SK-N-SH (cell line): ENCODE results near the gene CRYM. TPM values are rescaled to one million over a fixed set of nuclear protein-coding genes. Genes with fewer than 3 reads are reported as not detected.

Source experiments
- CTCF ChIA-PET: fragments of 300-600, 350-600 bp; formaldehyde crosslinking; extraction: SDS; loops from one replicate; lab custom pipeline; 2021; lab: Yijun Ruan, JAX
- POLR2A ChIA-PET: fragments of 350-600 bp; sonication (Branson Sonifier 250); formaldehyde crosslinking; extraction: SDS; loops from one replicate; lab custom pipeline; 2020; ENCODE audit warnings: antibody characterized with exemption, inconsistent platforms; lab: Yijun Ruan, JAX
- DNase-seq: peaks from one replicate; pipeline ENCODE4 v3.0.0; 2012
- H2AFZ ChIP-seq: fragments of 200-600 bp; sonication (generic); 2 replicates; pipeline ENCODE4 v1.8.1; 2016; ENCODE audit warnings: antibody characterized with exemption, mild to moderate bottlenecking, low read depth
- H3F3A ChIP-seq: fragments of 200-600 bp; sonication (generic); replicated peaks from 2 replicates; pipeline ENCODE3; 2016; ENCODE audit warnings: antibody characterized with exemption, mild to moderate bottlenecking; ENCODE audit not compliant: insufficient read depth
- H3K27ac ChIP-seq, 2 experiments: fragments of 200-500 bp in 1 of 2; fragments of 200-600 bp in 1 of 2; sonication (Bioruptor generic) in 1 of 2; sonication (generic), shearing (Covaris generic) in 1 of 2; 2 replicates each; pipeline versions ENCODE4 v1.5.1 to v1.6.1; 2014 to 2016; ENCODE audit warnings: low read depth in 2 of 2, inconsistent platforms in 1 of 2, low read length in 1 of 2, mild to moderate bottlenecking in 1 of 2, mixed read lengths in 1 of 2
- H3K27me3 ChIP-seq: fragments of 200-600 bp; sonication (generic), shearing (Covaris generic); 2 replicates; pipeline ENCODE4 v1.6.1; 2016; ENCODE audit warnings: mixed run types; ENCODE audit not compliant: insufficient read depth
- H3K36me3 ChIP-seq, 2 experiments: fragments of 200-500 bp in 1 of 2; fragments of 200-600 bp in 1 of 2; sonication (Bioruptor generic) in 1 of 2; sonication (generic) in 1 of 2; replicated peaks in 1 of 2; 2 replicates each; pipeline versions ENCODE3 to v1.5.1; 2014 to 2016; ENCODE audit warnings: low read length in 1 of 2, mild to moderate bottlenecking in 1 of 2; ENCODE audit not compliant: insufficient read depth in 2 of 2, control insufficient read depth in 1 of 2
- H3K4me1 ChIP-seq, 2 experiments: fragments of 200-500 bp in 1 of 2; fragments of 200-600 bp in 1 of 2; sonication (Bioruptor generic) in 1 of 2; sonication (generic), shearing (Covaris generic) in 1 of 2; 2 replicates each; pipeline versions ENCODE4 v1.5.1 to v1.6.1; 2014 to 2016; ENCODE audit warnings: low read depth in 1 of 2, low read length in 1 of 2, mixed run types in 1 of 2; ENCODE audit not compliant: insufficient read depth in 2 of 2, control insufficient read depth in 1 of 2
- H3K4me2 ChIP-seq: fragments of 200-600 bp; sonication (generic), shearing (Covaris generic); 2 replicates; pipeline ENCODE4 v1.6.1; 2017; ENCODE audit warnings: mixed run types
- H3K4me3 ChIP-seq, 2 experiments: fragments of 200-500 bp in 1 of 2; fragments of 200-600 bp in 1 of 2; sonication (Bioruptor generic) in 1 of 2; sonication (generic), shearing (Covaris generic) in 1 of 2; 2 replicates each; pipeline versions ENCODE4 v1.5.1 to v1.8.1; 2014 to 2016; ENCODE audit warnings: low read depth in 2 of 2, inconsistent platforms in 1 of 2, low read length in 1 of 2, mild to moderate bottlenecking in 1 of 2, mixed read lengths in 1 of 2, moderate library complexity in 1 of 2
- H3K79me2 ChIP-seq: fragments of 200-600 bp; sonication (generic); 2 replicates; pipeline ENCODE4 v1.8.1; 2017; ENCODE audit warnings: mild to moderate bottlenecking; ENCODE audit not compliant: insufficient read depth
- H3K9ac ChIP-seq: fragments of 200-600 bp; sonication (generic); 2 replicates; pipeline ENCODE4 v1.6.1; 2017; ENCODE audit warnings: mixed run types
- H3K9me2 ChIP-seq: fragments of 200-600 bp; sonication (generic); 2 replicates; pipeline ENCODE4 v1.6.1; 2017; ENCODE audit warnings: mixed run types
- H3K9me3 ChIP-seq: fragments of 200-600 bp; sonication (generic); 2 replicates; pipeline ENCODE4 v1.6.1; 2017; ENCODE audit warnings: mixed run types, mild to moderate bottlenecking, moderate library complexity
- H4K20me1 ChIP-seq: fragments of 200-600 bp; sonication (generic); 2 replicates; pipeline ENCODE4 v1.6.1; 2017; ENCODE audit warnings: mild to moderate bottlenecking, mixed run types; ENCODE audit not compliant: insufficient read depth
- EZH2phosphoT487 ChIP-seq: fragments of 200-600 bp; sonication (generic); IDR thresholded peaks from 2 replicates; pipeline ENCODE4 v1.6.1; 2017; ENCODE audit warnings: low read depth, mixed run types, mild to moderate bottlenecking, antibody characterized with exemption, moderate library complexity, borderline replicate concordance
- FOXM1 ChIP-seq: IDR thresholded peaks from 2 replicates; pipeline ENCODE4 v1.4.0; 2012; ENCODE audit warnings: low read depth, mild to moderate bottlenecking
- GATA2 ChIP-seq: sonication (generic); formaldehyde crosslinking; IDR thresholded peaks from 2 replicates; pipeline ENCODE4 v1.5.0; 2020; ENCODE audit warnings: mild to moderate bottlenecking, missing genetic modification reagents
- MAX ChIP-seq: IDR thresholded peaks from 2 replicates; pipeline ENCODE4 v1.4.0; 2012; ENCODE audit warnings: low read depth
- MEF2A ChIP-seq: IDR thresholded peaks from 2 replicates; pipeline ENCODE4 v1.4.0; 2012; ENCODE audit warnings: low read depth, borderline replicate concordance
- NFIC ChIP-seq: IDR thresholded peaks from 2 replicates; pipeline ENCODE4 v1.4.0; 2012; ENCODE audit warnings: borderline replicate concordance
- NRF1 ChIP-seq: IDR thresholded peaks from 2 replicates; pipeline ENCODE4 v1.6.1; 2012; ENCODE audit warnings: low read depth, mild to moderate bottlenecking, low read length
- REST ChIP-seq: IDR thresholded peaks from 2 replicates; pipeline ENCODE4 v1.6.1; 2012; ENCODE audit warnings: mild to moderate bottlenecking, low read depth, low read length, moderate library complexity
- SIN3A ChIP-seq: IDR thresholded peaks from 2 replicates; pipeline ENCODE4 v1.6.1; 2012; ENCODE audit warnings: low read depth, mild to moderate bottlenecking, low read length, moderate library complexity, borderline replicate concordance
- SMC3 ChIP-seq: IDR thresholded peaks from 2 replicates; pipeline ENCODE4 v1.6.1; 2012; ENCODE audit warnings: low read depth, low read length, improper control_type of control experiment
- TEAD4 ChIP-seq: IDR thresholded peaks from 2 replicates; pipeline ENCODE4 v1.4.0; 2012; ENCODE audit warnings: mild to moderate bottlenecking, borderline replicate concordance; ENCODE audit not compliant: insufficient read depth
- USF1 ChIP-seq: IDR thresholded peaks from 2 replicates; pipeline ENCODE4 v1.4.0; 2012; ENCODE audit warnings: low read depth, borderline replicate concordance
- USF2 ChIP-seq: fragments of 150-350 bp; IDR thresholded peaks from 2 replicates; pipeline ENCODE4 v1.6.1; 2017; ENCODE audit warnings: antibody characterized with exemption, low read length, low read depth, borderline replicate concordance
- WGBS: methylation state at CpG from one replicate; pipeline ENCODE4 v1.1.6; 2017; ENCODE audit warnings: low lambda C conversion rate; 5-methylcytosine and 5-hydroxymethylcytosine counted together
- polyA plus RNA-seq, 3 experiments: library from polyadenylated mRNA; depleted of rRNA; stranded (reverse); fragments of >200 nt; gene quantifications; 2 replicates each; pipeline ENCODE4 v1.2.3, GENCODE V29; 2012
- TF ChIP-seq, protein P1 (sequence below): IDR thresholded peaks from 2 replicates; pipeline ENCODE4 v1.4.0; 2012; ENCODE audit warnings: low read depth, borderline replicate concordance

Gene CRYM
- polyA plus RNA-seq, 1 of the 3 experiments (the other 2 are of a cell fraction), result 1.8 TPM

- 41% methylated on average over 2 of the region's 2 CpGs for WGBS
- DNase-seq, result no peak
- no peaks in the 10 kb centered on the region for H3K9me3 ChIP-seq
- H3K27ac ChIP-seq, result no peak overlapping the region
- no peaks in the 10 kb centered on the region for H3K79me2 ChIP-seq
- no peaks in the 10 kb centered on the region for H3K9me2 ChIP-seq
- H3K4me2 ChIP-seq, result no peak overlapping the region
- TF ChIP-seq USF1 (no peak), NRF1 (no peak), NFIC (no peak)
- H3K36me3 ChIP-seq, result no peaks in the 10 kb centered on the region
- ChIA-PET POLR2A (no interaction called here), CTCF (interaction anchor here (1.2 to 3.5 kb wide), 4 partner anchors 29 to 422 kb away, joined by 3 to 18 read pairs (median 4); no protein-coding TSS in a partner anchor)
- H4K20me1 ChIP-seq, result no peaks in the 10 kb centered on the region
- no peak overlapping the region for H2AFZ ChIP-seq
- no peaks in the 10 kb centered on the region; a peak in 1 of 4 replicates for H3K4me1 ChIP-seq
- H3F3A ChIP-seq, result no peaks in the 10 kb centered on the region
- no peak overlapping the region for H3K4me3 ChIP-seq
- no peak overlapping the region for H3K9ac ChIP-seq
- H3K27me3 ChIP-seq, result peaks cover 11% of the 10 kb centered on the region; the same call in 1 of the 2 replicates
Observed at GRCh38 chr16:21272253-21272652, 5.8 kb downstream of the CRYM start.

DNA sequence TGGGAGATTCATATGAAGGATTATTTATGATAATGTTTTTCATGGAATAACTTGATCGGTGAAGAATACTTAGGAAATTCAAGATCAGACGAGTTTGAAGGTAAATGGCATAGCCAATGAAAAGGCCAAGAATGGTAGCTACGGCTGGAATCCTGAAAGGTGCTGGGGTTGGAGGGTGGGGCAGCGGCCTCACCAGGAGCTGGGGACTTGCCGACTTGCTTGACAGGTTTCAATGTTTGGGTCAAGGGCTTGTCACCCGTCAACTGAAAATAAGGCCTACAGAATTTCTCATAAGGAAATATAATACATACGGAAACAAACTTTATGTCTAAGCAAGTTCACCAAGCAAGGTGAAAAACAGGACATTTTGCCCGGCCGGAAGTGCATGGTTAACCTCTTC is 9.9 kb downstream of the CRYM start:
- H3K27me3 ChIP-seq, result no peaks in the 10 kb centered on the region; the same call in 1 of the 2 replicates
- TF ChIP-seq TEAD4 (no peak), REST (no peak), FOXM1 (no peak), GATA2 (no peak), MEF2A (no peak), SMC3 (no peak), MAX (no peak), EZH2phosphoT487 (no peak), SIN3A (no peak), USF2 (no peak)
- TF ChIP-seq, protein P1, sequence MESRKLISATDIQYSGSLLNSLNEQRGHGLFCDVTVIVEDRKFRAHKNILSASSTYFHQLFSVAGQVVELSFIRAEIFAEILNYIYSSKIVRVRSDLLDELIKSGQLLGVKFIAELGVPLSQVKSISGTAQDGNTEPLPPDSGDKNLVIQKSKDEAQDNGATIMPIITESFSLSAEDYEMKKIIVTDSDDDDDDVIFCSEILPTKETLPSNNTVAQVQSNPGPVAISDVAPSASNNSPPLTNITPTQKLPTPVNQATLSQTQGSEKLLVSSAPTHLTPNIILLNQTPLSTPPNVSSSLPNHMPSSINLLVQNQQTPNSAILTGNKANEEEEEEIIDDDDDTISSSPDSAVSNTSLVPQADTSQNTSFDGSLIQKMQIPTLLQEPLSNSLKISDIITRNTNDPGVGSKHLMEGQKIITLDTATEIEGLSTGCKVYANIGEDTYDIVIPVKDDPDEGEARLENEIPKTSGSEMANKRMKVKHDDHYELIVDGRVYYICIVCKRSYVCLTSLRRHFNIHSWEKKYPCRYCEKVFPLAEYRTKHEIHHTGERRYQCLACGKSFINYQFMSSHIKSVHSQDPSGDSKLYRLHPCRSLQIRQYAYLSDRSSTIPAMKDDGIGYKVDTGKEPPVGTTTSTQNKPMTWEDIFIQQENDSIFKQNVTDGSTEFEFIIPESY, result no peak
- no peaks in the 10 kb centered on the region for H3F3A ChIP-seq
- ChIA-PET POLR2A (no interaction called here), CTCF (interaction anchor here (1.3 to 1.9 kb wide), 2 partner anchors 11 to 79 kb away, joined by 4 to 6 read pairs; no protein-coding TSS in a partner anchor)
- no peak overlapping the region for H3K4me2 ChIP-seq
- H3K4me3 ChIP-seq, result no peak overlapping the region
- no peak overlapping the region for H3K9ac ChIP-seq
- H3K9me2 ChIP-seq, result no peaks in the 10 kb centered on the region
- no peaks in the 10 kb centered on the region for H3K36me3 ChIP-seq
- no peak for DNase-seq
- H2AFZ ChIP-seq, result no peak overlapping the region
- peaks cover 0 to 12% of the 10 kb centered on the region in 2 experiments; a peak in 2 of 4 replicates for H3K4me1 ChIP-seq
- H3K9me3 ChIP-seq, result no peaks in the 10 kb centered on the region
- H3K27ac ChIP-seq, result no peak overlapping the region
- H4K20me1 ChIP-seq, result no peaks in the 10 kb centered on the region
- no peaks in the 10 kb centered on the region for H3K79me2 ChIP-seq
- 81% methylated on average over 9 of the region's 9 CpGs for WGBS
